Stimulated activated CD4-positive, alpha-beta T cell treated with anti-CD3 and anti-CD28 coated beads, Interleukin-4, amount 100 ng/mL, for 24 hours (primary cell): Measurements from ENCODE around the gene SLC26A4.

Experiments used
- DNase-seq: peaks from one replicate; pipeline ENCODE4 v3.0.0-alpha.2; 2020

SLC26A4 gene

GRCh38 chr7:107754642-107755041, 94.0 kb downstream of the SLC26A4 start:
- no peak for DNase-seq

DNA sequence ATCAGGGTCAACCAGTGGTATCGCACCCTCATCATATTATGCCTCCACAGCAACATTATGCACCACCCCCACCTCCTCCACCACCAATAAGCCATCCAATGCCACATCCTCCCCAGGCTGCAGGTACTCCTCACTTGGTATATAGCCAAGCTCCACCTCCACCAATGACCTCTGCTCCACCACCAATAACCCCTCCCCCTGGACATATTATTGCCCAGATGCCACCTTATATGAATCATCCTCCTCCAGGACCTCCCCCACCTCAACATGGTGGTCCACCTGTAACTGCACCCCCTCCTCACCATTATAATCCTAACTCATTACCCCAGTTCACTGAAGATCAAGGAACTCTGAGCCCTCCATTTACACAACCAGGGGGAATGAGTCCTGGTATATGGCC, 98.0 kb downstream of the SLC26A4 start:
- no peak for DNase-seq

DNA sequence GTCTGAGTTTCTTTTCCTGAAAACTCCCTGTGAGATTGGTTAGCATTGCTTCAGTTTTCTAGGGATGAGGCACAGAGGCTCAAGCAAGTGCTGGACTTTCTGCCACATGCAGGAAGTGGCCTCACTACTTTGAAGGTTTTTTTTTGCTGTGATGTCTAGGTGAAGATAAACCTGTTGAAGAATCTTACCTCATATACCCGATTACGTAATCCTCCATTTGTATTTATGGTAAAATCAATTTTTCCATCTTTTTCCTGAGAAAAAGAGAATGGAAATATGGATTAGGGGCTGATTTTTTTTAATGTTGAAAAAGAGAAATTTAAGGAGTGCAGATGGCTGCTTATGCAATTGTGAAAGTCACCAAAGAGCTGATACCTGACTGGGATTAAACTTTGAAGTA, 106.8 kb downstream of the SLC26A4 start:
- no peak for DNase-seq
